ENCODE results near the gene NDUFS3. TPM values are rescaled to one million over a fixed set of nuclear protein-coding genes. Genes with fewer than 3 reads are reported as not detected.
"Not testable (repeated sequence)": the region's sequence is repeated elsewhere in the genome, so short reads cannot be mapped to it uniquely, and the experiment has no call there.

NDUFS3 gene
- total RNA-seq, 2 experiments from 2014 or later, result 129 to 138 TPM

DNA sequence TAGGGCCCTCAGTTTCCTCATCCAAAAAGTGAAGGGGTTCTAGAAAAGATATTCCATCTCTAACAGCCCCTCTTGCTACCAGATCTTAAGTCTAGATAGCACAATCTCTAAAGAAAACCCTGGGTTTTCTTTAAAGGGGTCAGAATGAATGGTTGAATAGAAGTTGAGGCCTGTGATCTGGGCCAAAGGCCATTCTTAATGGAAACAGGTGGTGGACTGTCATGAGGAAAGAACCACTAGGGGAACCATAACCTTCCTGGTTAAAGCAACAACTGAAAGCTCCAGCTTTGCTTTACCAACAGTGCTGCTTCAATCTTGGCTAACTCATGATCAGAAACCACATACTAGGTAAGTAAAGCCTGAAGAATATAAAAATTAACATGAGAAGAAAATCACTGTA, 27.8 kb upstream of the NDUFS3 start:
- DNase-seq (no peak), ATAC-seq (no peak)
- Mint-ChIP-seq H3K4me3 (peak overlapping the region; percentile 92), H3K27me3 (no peaks in the 10 kb centered on the region), H3K9me3 (no peaks in the 10 kb centered on the region), H3K4me1 (ENCODE audit: low read depth) (peaks cover 48% of the 10 kb centered on the region), H3K36me3 (ENCODE audit: low read depth) (peaks cover 43% of the 10 kb centered on the region), H3K27ac (peak overlapping the region; percentile 92)
- TF ChIP-seq, protein P1, sequence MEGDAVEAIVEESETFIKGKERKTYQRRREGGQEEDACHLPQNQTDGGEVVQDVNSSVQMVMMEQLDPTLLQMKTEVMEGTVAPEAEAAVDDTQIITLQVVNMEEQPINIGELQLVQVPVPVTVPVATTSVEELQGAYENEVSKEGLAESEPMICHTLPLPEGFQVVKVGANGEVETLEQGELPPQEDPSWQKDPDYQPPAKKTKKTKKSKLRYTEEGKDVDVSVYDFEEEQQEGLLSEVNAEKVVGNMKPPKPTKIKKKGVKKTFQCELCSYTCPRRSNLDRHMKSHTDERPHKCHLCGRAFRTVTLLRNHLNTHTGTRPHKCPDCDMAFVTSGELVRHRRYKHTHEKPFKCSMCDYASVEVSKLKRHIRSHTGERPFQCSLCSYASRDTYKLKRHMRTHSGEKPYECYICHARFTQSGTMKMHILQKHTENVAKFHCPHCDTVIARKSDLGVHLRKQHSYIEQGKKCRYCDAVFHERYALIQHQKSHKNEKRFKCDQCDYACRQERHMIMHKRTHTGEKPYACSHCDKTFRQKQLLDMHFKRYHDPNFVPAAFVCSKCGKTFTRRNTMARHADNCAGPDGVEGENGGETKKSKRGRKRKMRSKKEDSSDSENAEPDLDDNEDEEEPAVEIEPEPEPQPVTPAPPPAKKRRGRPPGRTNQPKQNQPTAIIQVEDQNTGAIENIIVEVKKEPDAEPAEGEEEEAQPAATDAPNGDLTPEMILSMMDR (IDR thresholded peaks at IDR 0.05), result no peak
- CTCF ChIA-PET, result interaction anchor here (1.2 to 4.4 kb wide), 6 partner anchors 11 to 42 kb away, joined by 3 to 44 read pairs (median 4); partner anchors contain the start of genes KBTBD4 and NDUFS3
- intact Hi-C loops (cut with micrococcal nuclease), result loop anchor here (5.0 kb wide), 1 partner anchor 34 kb away; no protein-coding TSS in a partner anchor
- POLR2A ChIA-PET, result interaction anchor here (0.6 to 3.6 kb wide), 12 partner anchors 8 to 105 kb away, joined by 3 to 29 read pairs (median 6); partner anchors contain the start of genes FAM180B, KBTBD4, NDUFS3 and PTPMT1

DNA sequence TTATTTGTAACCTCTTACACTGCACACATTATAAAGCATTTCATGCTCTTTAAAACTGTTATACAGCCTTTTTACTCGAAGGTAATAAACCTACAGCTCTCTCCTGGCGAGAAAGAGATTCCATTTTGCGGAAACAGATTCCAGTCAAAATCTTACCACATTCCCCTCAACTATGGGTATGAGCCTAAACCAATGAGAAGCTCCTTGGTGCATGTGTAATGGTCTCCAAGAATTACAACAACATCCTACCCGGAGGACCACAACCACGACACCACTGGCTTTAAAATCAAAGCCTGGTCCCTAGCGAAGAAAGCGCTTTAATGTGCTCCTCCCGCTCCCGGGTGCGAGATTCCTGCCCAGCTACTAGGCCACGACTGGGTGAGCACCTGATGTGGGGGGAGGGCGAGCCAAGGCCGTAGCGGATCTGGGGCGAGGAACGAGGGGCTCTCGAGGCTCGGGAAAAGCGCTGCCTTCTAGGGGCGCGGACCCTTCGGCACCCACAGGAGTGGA, 26.8 kb upstream of the NDUFS3 start:
- ChIA-PET POLR2A (interaction anchor here (0.5 to 3.6 kb wide), 19 partner anchors 9 to 537 kb away, joined by 3 to 29 read pairs (median 5); partner anchors contain the start of genes FAM180B, KBTBD4, NDUFS3 and PTPMT1), CTCF (interaction anchor here (0.8 to 4.4 kb wide), 11 partner anchors 12 to 98 kb away, joined by 3 to 44 read pairs (median 4); partner anchors contain the start of genes KBTBD4, NDUFS3 and PTPMT1)
- intact Hi-C loops (cut with micrococcal nuclease), result loop anchor here (5.0 kb wide), 1 partner anchor 35 kb away; no protein-coding TSS in a partner anchor
- Mint-ChIP-seq H3K36me3 (ENCODE audit: low read depth) (peaks cover 37% of the 10 kb centered on the region), H3K27ac (peak overlapping the region; percentile 92), H3K27me3 (no peaks in the 10 kb centered on the region), H3K9me3 (no peaks in the 10 kb centered on the region), H3K4me1 (ENCODE audit: low read depth) (peaks cover 43% of the 10 kb centered on the region), H3K4me3 (peak overlapping the region; percentile 92)
- TF ChIP-seq, protein P1 (IDR thresholded peaks at IDR 0.05), result no peak
- no peak for ATAC-seq
- DNase-seq, result peak; percentile 46

DNA sequence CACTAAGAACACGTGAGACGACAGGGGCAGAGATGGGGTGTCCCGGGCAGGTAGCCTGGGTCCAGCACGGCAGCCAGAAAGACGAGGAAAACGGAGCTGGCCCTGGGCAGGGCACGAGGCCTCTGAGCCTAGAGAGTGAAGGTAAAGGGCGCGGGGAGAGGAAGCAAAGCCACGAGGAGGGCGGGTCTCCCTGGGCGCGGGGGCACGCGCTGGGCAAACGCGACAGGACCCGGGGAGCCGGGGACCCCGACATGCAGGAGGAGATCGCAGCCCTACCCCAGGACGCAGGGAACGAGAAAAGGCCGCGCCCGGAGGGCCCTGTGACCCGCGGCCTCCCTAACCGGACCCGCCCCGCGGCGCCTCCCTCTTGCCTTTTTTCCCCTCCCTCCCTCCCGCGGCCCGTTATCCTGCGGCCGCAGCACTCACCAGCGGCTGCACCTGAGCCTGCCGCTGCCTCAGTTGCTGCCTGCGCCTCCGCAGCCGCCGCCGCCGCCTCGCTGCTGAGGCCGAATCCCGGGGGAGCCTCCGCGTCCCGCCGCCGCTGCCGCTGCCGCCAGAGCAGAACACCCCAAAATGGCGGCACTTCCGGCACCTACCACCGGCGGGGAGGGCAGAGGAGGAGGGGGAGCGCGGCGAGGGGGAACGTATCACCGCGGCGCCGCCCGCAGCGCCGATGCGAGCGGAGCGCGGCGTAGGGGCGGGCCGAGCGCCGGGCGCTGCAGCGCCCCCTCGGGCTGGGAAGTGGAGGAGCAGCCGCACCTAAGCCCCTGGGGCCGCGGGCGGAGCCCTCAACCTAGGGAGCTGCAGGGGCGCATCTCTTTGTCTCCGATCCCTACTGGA, 26.1 kb upstream of the NDUFS3 start, which contains the start of gene CELF1:
TSS of gene CELF1 (minus strand) at position 567 of the 840 bp plus-strand sequence. CDS start 53,609 bp downstream, outside the sequence.
- ChIA-PET CTCF (interaction anchor here (0.6 to 4.4 kb wide), 26 partner anchors 9 to 300 kb away, joined by 3 to 44 read pairs (median 4); partner anchors contain the start of genes KBTBD4, NDUFS3 and PTPMT1), POLR2A (interaction anchor here (0.5 to 3.6 kb wide), 17 partner anchors 10 to 964 kb away, joined by 3 to 29 read pairs (median 4); partner anchors contain the start of genes AGBL2, KBTBD4, NDUFS3 and PTPMT1)
- H3K36me3 Mint-ChIP-seq (ENCODE audit: low read depth), result peaks cover 33% of the 10 kb centered on the region
- peak within 1 kb of the TSS; percentile 92 for H3K27ac Mint-ChIP-seq
- H3K9me3 Mint-ChIP-seq, result no peaks in the 10 kb centered on the region
- H3K4me1 Mint-ChIP-seq (ENCODE audit: low read depth), result peaks cover 39% of the 10 kb centered on the region
- DNase-seq (peak; percentile 94), ATAC-seq (peak; percentile 96)
- no peaks in the 10 kb centered on the region for H3K27me3 Mint-ChIP-seq
- TF ChIP-seq, protein P1 (IDR thresholded peaks at IDR 0.05), result peak; percentile 99
- intact Hi-C loops (cut with micrococcal nuclease), result loop anchor here (5.0 kb wide), 1 partner anchor 35 kb away; no protein-coding TSS in a partner anchor
- H3K4me3 Mint-ChIP-seq, result peak within 1 kb of the TSS; percentile 92

DNA sequence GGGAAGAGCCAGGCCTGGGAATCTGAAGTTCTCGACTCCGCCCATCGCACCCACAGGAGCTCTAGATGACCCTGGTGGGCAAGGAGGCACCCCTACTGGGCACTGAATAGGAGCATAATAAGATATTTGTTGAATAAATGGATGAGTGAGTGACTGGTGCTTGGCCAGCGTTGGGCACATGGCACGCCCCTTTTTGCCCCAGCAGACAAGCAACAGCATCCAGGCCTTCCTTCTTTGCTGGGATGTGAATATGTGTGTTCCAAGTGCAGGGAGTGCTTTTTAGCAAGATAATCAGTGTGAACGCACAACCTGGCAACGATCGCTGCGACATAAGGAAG, 25.5 kb upstream of the NDUFS3 start:
- ATAC-seq (peak; percentile 29), DNase-seq (no peak)
- ChIA-PET CTCF (interaction anchor here (0.6 to 4.4 kb wide), 18 partner anchors 9 to 300 kb away, joined by 3 to 44 read pairs (median 4); partner anchors contain the start of genes KBTBD4 and PTPMT1), POLR2A (interaction anchor here (0.5 to 3.6 kb wide), 6 partner anchors 12 to 964 kb away, joined by 3 to 29 read pairs (median 4); partner anchors contain the start of genes AGBL2, KBTBD4, NDUFS3 and PTPMT1)
- Mint-ChIP-seq H3K4me1 (ENCODE audit: low read depth) (peaks cover 33% of the 10 kb centered on the region), H3K36me3 (ENCODE audit: low read depth) (peaks cover 30% of the 10 kb centered on the region), H3K4me3 (peak overlapping the region; percentile 92), H3K27ac (peak overlapping the region; percentile 46), H3K9me3 (no peaks in the 10 kb centered on the region), H3K27me3 (no peaks in the 10 kb centered on the region)
- TF ChIP-seq, protein P1 (IDR thresholded peaks at IDR 0.05), result peak; percentile 79
- intact Hi-C loops (cut with micrococcal nuclease), result loop anchor here (5.0 kb wide), 1 partner anchor 36 kb away; no protein-coding TSS in a partner anchor

DNA sequence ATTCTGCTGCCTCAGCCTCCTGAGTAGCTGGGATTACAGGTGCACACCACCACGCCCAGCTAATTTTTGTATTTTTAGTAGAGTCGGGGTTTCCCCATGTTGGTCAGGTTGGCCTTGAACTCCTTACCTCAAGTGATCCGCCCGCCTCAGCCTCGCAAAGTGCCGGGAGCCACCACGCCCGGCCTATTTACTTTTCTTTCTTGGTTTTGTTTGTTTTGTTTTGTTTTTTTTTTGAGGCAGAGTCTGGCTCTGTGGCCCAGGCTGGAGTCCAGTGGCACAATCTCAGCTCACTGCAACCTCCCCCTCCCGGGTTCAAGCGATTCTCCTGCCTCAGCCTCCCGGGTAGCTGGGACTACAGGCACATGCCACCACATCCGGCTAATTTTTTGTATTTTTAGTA, 21.9 kb upstream of the NDUFS3 start:
- ChIA-PET CTCF (interaction anchor here (1.3 kb wide), 1 partner anchor 9 kb away, joined by 3 read pairs; no protein-coding TSS in a partner anchor), POLR2A (interaction anchor here (1.4 kb wide), 1 partner anchor 9 kb away, joined by 3 read pairs; no protein-coding TSS in a partner anchor)
- H3K27ac Mint-ChIP-seq; H3K4me1 Mint-ChIP-seq (ENCODE audit: low read depth); intact Hi-C loops (cut with micrococcal nuclease); ATAC-seq; DNase-seq; H3K9me3 Mint-ChIP-seq; H3K36me3 Mint-ChIP-seq (ENCODE audit: low read depth); H3K27me3 Mint-ChIP-seq; H3K4me3 Mint-ChIP-seq: not testable (repeated sequence)

Measured in activated CD8-positive, alpha-beta T cell treated with anti-CD3 and anti-CD28 coated beads for 36 hours (primary cell).